CD8-positive, alpha-beta memory T cell (primary cell): ENCODE measurements around the gene ADCY4. TPM values are rescaled to one million over a fixed set of nuclear protein-coding genes. Genes with fewer than 3 reads are reported as not detected.

Experiments used
- CTCF ChIA-PET: fragments of 350-600 bp; sonication (Branson Sonifier 250); formaldehyde crosslinking; loops from one replicate; lab custom pipeline; 2021; ENCODE audit warnings: antibody characterized with exemption; lab: Charles Lee
- POLR2A ChIA-PET: fragments of 350-600 bp; sonication (Branson Sonifier 250); formaldehyde crosslinking; loops from one replicate; lab custom pipeline; 2021; ENCODE audit warnings: antibody characterized with exemption; lab: Charles Lee
- DNase-seq, 5 donors: peaks; one replicate each; pipeline versions ENCODE4 v3.0.0 to v3.0.0-alpha.2; 2020 to 2022; ENCODE audit warnings: mixed read lengths in 1 of 5
- H3K27ac ChIP-seq: one replicate; pipeline ENCODE4 v1.7.0; 2013; ENCODE audit warnings: low read depth, mild to moderate bottlenecking, low read length, moderate library complexity
- H3K27me3 ChIP-seq: 2 replicates; pipeline ENCODE4 v1.7.0; 2013; ENCODE audit warnings: low read length, mild to moderate bottlenecking; ENCODE audit not compliant: insufficient read depth, poor library complexity, severe bottlenecking
- H3K36me3 ChIP-seq: 2 replicates; pipeline ENCODE4 v1.7.0; 2013; ENCODE audit warnings: mild to moderate bottlenecking, low read length, moderate library complexity; ENCODE audit not compliant: insufficient read depth
- H3K4me1 ChIP-seq: 2 replicates; pipeline ENCODE4 v1.7.0; 2013; ENCODE audit warnings: mild to moderate bottlenecking, low read length, moderate library complexity; ENCODE audit not compliant: insufficient read depth
- H3K4me3 ChIP-seq: 2 replicates; pipeline ENCODE4 v1.7.0; 2013; ENCODE audit warnings: mild to moderate bottlenecking, low read length
- H3K9me3 ChIP-seq: 2 replicates; pipeline ENCODE4 v1.7.0; 2013; ENCODE audit warnings: mild to moderate bottlenecking, low read length
- H3K27ac Mint-ChIP-seq, 8 donors: one replicate each; pipeline ENCODE4 v1.8.0; 2020 to 2021; ENCODE audit warnings: mixed read lengths in 8 of 8, mild to moderate bottlenecking in 6 of 8, inconsistent platforms in 3 of 8, moderate library complexity in 3 of 8
- H3K27me3 Mint-ChIP-seq, 2 donors: one replicate each; pipeline ENCODE4 v1.8.0; 2020 to 2021; ENCODE audit warnings: mixed read lengths in 2 of 2, mild to moderate bottlenecking in 1 of 2, moderate library complexity in 1 of 2
- H3K36me3 Mint-ChIP-seq, 3 donors: one replicate each; pipeline ENCODE4 v1.8.0; 2020 to 2021; ENCODE audit warnings: mixed read lengths in 3 of 3, inconsistent platforms in 1 of 3, mild to moderate bottlenecking in 1 of 3
- H3K4me1 Mint-ChIP-seq, 3 donors: one replicate each; pipeline ENCODE4 v1.8.0; 2020 to 2021; ENCODE audit warnings: mixed read lengths in 3 of 3, inconsistent platforms in 1 of 3, mild to moderate bottlenecking in 1 of 3
- H3K4me3 Mint-ChIP-seq, 7 donors: one replicate each; pipeline ENCODE4 v1.8.0; 2020 to 2021; ENCODE audit warnings: mixed read lengths in 7 of 7, mild to moderate bottlenecking in 6 of 7, moderate library complexity in 4 of 7, inconsistent platforms in 2 of 7
- H3K9me3 Mint-ChIP-seq, 5 donors: one replicate each; pipeline ENCODE4 v1.8.0; 2020 to 2022; ENCODE audit warnings: mixed read lengths in 5 of 5, mild to moderate bottlenecking in 3 of 5, moderate library complexity in 2 of 5, inconsistent platforms in 1 of 5
- polyA plus RNA-seq: library from polyadenylated mRNA; unstranded; fragments of 300-500 nt; fragmentation: Illumina TruSeq; gene quantifications from one replicate; pipeline ENCODE4 v1.2.3, GENCODE V29; 2021
- total RNA-seq, 2 experiments: library from RNA; stranded (reverse); gene quantifications; one replicate each; pipeline ENCODE4 v1.2.3, GENCODE V29; 2021

Gene ADCY4
- total and polyA plus RNA-seq, 3 experiments from 2014 or later = 0.64 to 1.5 (median 0.84) TPM

DNA sequence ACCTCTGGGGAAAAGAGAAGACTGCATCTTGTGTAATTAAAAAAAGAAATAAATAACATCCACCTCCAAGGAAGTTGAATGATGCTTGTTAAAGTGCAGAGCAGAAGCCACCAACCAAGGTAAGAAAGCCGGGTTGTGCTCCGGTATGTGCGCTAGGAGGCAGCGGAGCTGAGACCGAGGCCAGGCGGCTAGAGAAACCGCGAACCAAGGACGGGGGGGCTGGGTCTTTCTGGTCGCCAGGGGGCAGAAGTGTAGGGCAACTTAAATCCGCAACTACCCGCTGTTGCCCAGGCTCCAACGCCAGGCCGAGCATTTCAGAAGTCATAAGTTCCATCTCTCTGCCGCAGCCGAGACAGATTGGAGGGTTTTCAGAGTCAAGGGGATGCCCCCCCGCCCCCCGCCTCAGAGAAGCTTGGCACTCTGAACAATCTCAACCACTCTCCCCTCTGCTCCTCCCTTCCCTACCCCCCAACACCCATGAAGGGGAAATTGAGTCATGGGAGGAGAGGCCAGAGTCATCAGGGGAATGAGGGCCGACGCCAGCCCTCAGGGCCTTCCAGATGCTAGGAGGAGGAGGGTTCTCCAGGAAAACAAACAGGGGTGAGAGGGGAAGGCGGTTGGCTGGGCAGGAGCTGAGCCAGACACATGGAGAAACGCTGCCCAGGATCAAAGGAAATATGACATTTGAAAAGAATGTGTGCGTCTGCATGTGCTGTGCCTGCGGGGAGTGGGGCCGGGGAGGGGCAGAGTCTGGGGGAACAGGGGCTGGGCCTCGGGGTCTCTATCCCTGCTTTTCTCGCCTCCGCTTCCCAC, 30.9 kb upstream of the ADCY4 start:
- H3K27ac Mint-ChIP-seq = peak overlapping the region in 3 of 8 donors; percentile 35 to 77 (median 57)
- DNase-seq = peak; percentile 23 to 64 (median 54)
- ChIA-PET POLR2A (interaction anchor here (0.6 to 1.9 kb wide), 4 partner anchors 33 to 275 kb away, joined by 3 to 14 read pairs (median 8); partner anchors contain the start of genes CBLN3, KHNYN and NYNRIN), CTCF (interaction anchor here (0.7 to 2.2 kb wide), 11 partner anchors 8 to 285 kb away, joined by 3 to 26 read pairs (median 3); partner anchors contain the start of genes CBLN3 and KHNYN)
- no peaks in the 10 kb centered on the region for H3K36me3 ChIP-seq
- H3K9me3 ChIP-seq = no peaks in the 10 kb centered on the region
- peaks cover 30% of the 10 kb centered on the region for H3K4me1 ChIP-seq
- H3K4me3 ChIP-seq = no peak overlapping the region
- H3K9me3 Mint-ChIP-seq = peaks cover 0 to under 1% (median 0%) of the 10 kb centered on the region in 5 donors
- H3K27ac ChIP-seq = no peak overlapping the region
- peak overlapping the region; percentile 25 to 82 (median 69) for H3K4me3 Mint-ChIP-seq
- peaks cover 38 to 61% of the 10 kb centered on the region in 2 donors for H3K27me3 Mint-ChIP-seq
- peaks cover 28 to 36% (median 34%) of the 10 kb centered on the region in 3 donors for H3K4me1 Mint-ChIP-seq
- H3K36me3 Mint-ChIP-seq = no peaks in the 10 kb centered on the region
- H3K27me3 ChIP-seq = peaks cover 43% of the 10 kb centered on the region

- CTCF ChIA-PET = interaction anchor here (0.7 to 2.2 kb wide), 6 partner anchors 7 to 77 kb away, joined by 3 to 26 read pairs (median 4); partner anchors contain the start of genes CBLN3 and KHNYN
- peaks cover 30% of the 10 kb centered on the region for H3K4me1 ChIP-seq
- POLR2A ChIA-PET = interaction anchor here (1.9 kb wide), 1 partner anchor 67 kb away, joined by 11 read pairs; no protein-coding TSS in a partner anchor
- no peak for DNase-seq
- Mint-ChIP-seq H3K4me3 (no peak overlapping the region), H3K27me3 (peaks cover 47 to 68% of the 10 kb centered on the region in 2 donors), H3K27ac (no peak overlapping the region), H3K4me1 (peaks cover 28 to 36% (median 34%) of the 10 kb centered on the region in 3 donors), H3K36me3 (peaks cover 0 to 7% (median 3%) of the 10 kb centered on the region in 3 donors), H3K9me3 (peaks cover 3 to 8% (median 7%) of the 10 kb centered on the region in 5 donors)
- no peak overlapping the region for H3K27ac ChIP-seq
- no peak overlapping the region for H3K4me3 ChIP-seq
- H3K36me3 ChIP-seq = no peaks in the 10 kb centered on the region
- H3K9me3 ChIP-seq = no peaks in the 10 kb centered on the region
- H3K27me3 ChIP-seq = peaks cover 42% of the 10 kb centered on the region
These were observed 30.0 kb upstream of the ADCY4 start for GRCh38 chr14:24364841-24365240.

DNA sequence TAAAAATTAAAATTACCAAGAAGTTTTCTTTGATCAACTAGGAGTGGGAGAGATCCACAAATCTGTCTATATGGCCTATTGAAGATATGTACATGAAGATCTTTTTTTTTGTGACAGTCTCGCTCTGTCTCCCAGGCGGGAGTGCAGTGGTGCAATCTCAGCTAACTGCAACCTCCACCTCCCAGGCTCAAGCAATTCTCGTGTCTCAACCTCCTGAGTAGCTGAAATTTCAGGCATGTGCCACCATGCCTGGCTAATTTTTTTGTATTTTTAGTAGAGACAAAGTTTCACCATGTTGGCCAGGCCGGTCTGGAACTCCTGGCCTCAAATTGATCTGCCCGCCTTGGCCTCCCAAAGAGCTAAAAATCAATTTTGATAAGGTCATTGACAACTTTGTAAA, 28.5 kb upstream of the ADCY4 start:
- Mint-ChIP-seq H3K27ac (peak overlapping the region in 1 of 8 donors; percentile 43), H3K27me3 (peaks cover 49 to 68% of the 10 kb centered on the region in 2 donors), H3K4me1 (peaks cover 22 to 33% (median 30%) of the 10 kb centered on the region in 3 donors), H3K36me3 (peaks cover 0 to 7% (median 3%) of the 10 kb centered on the region in 3 donors), H3K9me3 (peaks cover 3 to 10% (median 8%) of the 10 kb centered on the region in 5 donors), H3K4me3 (no peak overlapping the region)
- no peak overlapping the region for H3K4me3 ChIP-seq
- H3K27me3 ChIP-seq = peaks cover 38% of the 10 kb centered on the region
- peaks cover 29% of the 10 kb centered on the region for H3K4me1 ChIP-seq
- no peak overlapping the region for H3K27ac ChIP-seq
- ChIA-PET CTCF (interaction anchor here (1.0 kb wide), 1 partner anchor 30 kb away, joined by 3 read pairs; no protein-coding TSS in a partner anchor), POLR2A (interaction anchor here (0.7 kb wide), 1 partner anchor 12 kb away, joined by 5 read pairs; no protein-coding TSS in a partner anchor)
- DNase-seq = no peak
- H3K9me3 ChIP-seq = no peaks in the 10 kb centered on the region
- H3K36me3 ChIP-seq = no peaks in the 10 kb centered on the region

DNA sequence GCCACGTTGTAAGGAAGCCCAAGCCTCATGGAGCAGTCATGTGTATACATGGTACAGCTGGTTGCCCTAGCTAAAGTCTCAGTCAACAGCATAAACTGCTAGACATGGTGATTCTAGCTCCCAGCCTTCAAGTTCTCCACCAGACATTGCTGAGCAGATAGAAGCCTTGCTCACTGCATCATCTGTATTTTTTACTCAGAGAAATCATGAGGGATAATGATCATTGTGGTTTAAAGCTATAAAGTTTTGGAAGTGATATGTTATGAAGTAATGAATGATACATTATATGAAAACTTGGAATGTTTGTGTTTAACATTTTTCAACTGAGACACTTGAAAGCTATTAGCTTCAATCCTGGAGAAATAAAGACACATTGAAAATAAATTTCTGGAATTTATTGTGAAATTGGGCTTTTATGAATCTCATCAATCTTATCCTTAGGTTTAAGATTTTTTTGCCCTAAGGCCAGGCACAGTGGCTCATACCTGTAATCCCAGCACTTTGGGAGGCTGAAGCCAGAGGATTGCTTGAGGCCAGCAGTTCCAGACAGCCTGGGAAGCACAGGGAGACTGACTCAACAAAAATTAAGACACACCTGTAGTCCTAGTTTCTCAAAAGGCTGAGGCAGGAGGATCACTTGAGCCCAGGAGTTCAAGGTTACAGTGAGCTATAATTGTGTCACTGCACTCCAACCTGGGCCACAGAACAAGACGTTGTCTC, 27.5 kb upstream of the ADCY4 start:
- H3K27ac ChIP-seq = no peak overlapping the region
- Mint-ChIP-seq H3K27me3 (peaks cover 48 to 68% of the 10 kb centered on the region in 2 donors), H3K27ac (no peak overlapping the region), H3K36me3 (peaks cover 0 to 7% (median 3%) of the 10 kb centered on the region in 3 donors), H3K4me3 (no peak overlapping the region), H3K9me3 (peaks cover 3 to 10% (median 8%) of the 10 kb centered on the region in 5 donors), H3K4me1 (peaks cover 16 to 23% (median 20%) of the 10 kb centered on the region in 3 donors)
- no peak for DNase-seq
- peaks cover 21% of the 10 kb centered on the region for H3K4me1 ChIP-seq
- H3K36me3 ChIP-seq = no peaks in the 10 kb centered on the region
- CTCF ChIA-PET = interaction anchor here (0.9 to 2.5 kb wide), 5 partner anchors 11 to 69 kb away, joined by 3 to 10 read pairs (median 3); partner anchors contain the start of genes CBLN3 and KHNYN
- no peak overlapping the region for H3K4me3 ChIP-seq
- H3K27me3 ChIP-seq = peaks cover 30% of the 10 kb centered on the region
- no peaks in the 10 kb centered on the region for H3K9me3 ChIP-seq
- POLR2A ChIA-PET = no interaction called here

GRCh38 chr14:24361326-24361725, 26.5 kb upstream of the ADCY4 start:
- H3K4me1 Mint-ChIP-seq = peaks cover 9 to 14% (median 12%) of the 10 kb centered on the region in 3 donors
- Histone ChIP-seq H3K4me1 (peaks cover 11% of the 10 kb centered on the region), H3K27ac (no peak overlapping the region), H3K4me3 (no peak overlapping the region), H3K9me3 (no peaks in the 10 kb centered on the region), H3K27me3 (peaks cover 19% of the 10 kb centered on the region), H3K36me3 (no peaks in the 10 kb centered on the region)
- no peak overlapping the region for H3K27ac Mint-ChIP-seq
- POLR2A ChIA-PET = no interaction called here
- no peak for DNase-seq
- peaks cover 0 to 7% (median 3%) of the 10 kb centered on the region in 3 donors for H3K36me3 Mint-ChIP-seq
- H3K27me3 Mint-ChIP-seq = peaks cover 40 to 65% of the 10 kb centered on the region in 2 donors
- H3K9me3 Mint-ChIP-seq = peaks cover 3 to 10% (median 8%) of the 10 kb centered on the region in 5 donors
- H3K4me3 Mint-ChIP-seq = no peak overlapping the region
- CTCF ChIA-PET = interaction anchor here (0.9 to 2.5 kb wide), 5 partner anchors 12 to 75 kb away, joined by 3 to 10 read pairs (median 3); partner anchors contain the start of genes CBLN3 and KHNYN

- Histone ChIP-seq H3K4me3 (no peak overlapping the region), H3K9me3 (no peaks in the 10 kb centered on the region), H3K4me1 (peaks cover under 1% of the 10 kb centered on the region), H3K27ac (no peak overlapping the region), H3K27me3 (peaks cover 10% of the 10 kb centered on the region), H3K36me3 (no peaks in the 10 kb centered on the region)
- H3K36me3 Mint-ChIP-seq = peaks cover 0 to 7% (median 3%) of the 10 kb centered on the region in 3 donors
- DNase-seq = no peak
- peaks cover 3 to 10% (median 8%) of the 10 kb centered on the region in 5 donors for H3K9me3 Mint-ChIP-seq
- peaks cover 30 to 56% of the 10 kb centered on the region in 2 donors for H3K27me3 Mint-ChIP-seq
- ChIA-PET POLR2A (interaction anchor here (1.3 kb wide), 1 partner anchor 71 kb away, joined by 3 read pairs; no protein-coding TSS in a partner anchor), CTCF (interaction anchor here (1.0 kb wide), 1 partner anchor 76 kb away, joined by 3 read pairs; no protein-coding TSS in a partner anchor)
- H3K4me3 Mint-ChIP-seq = peak overlapping the region in 1 of 7 donors; percentile 44
- H3K27ac Mint-ChIP-seq = no peak overlapping the region
- peaks cover under 1 to 4% (median 2%) of the 10 kb centered on the region in 3 donors for H3K4me1 Mint-ChIP-seq
These were observed 25.4 kb upstream of the ADCY4 start for GRCh38 chr14:24360281-24360680.

DNA sequence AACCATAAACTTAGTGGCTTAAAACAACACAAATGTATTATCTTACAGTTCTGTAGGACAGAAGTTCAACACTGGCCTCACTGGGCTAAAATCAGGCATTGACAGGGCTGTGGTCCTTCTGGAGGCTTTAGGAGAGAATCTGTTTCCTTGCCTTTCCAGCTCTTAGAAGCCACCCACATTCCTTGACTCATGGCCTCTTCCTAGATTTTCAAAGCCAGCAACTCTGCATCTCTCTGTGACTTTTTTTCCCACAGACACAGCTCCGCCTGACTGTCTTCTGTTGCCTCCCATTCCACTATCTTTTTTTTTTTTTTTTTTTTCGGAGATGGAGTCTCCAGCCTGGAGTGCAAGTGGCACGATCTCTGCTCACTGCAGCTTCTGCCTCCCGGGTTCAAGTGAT, 21.3 kb upstream of the ADCY4 start:
- CTCF ChIA-PET = interaction anchor here (1.3 kb wide), 1 partner anchor 23 kb away, joined by 3 read pairs; no protein-coding TSS in a partner anchor
- POLR2A ChIA-PET = no interaction called here
- no peaks in the 10 kb centered on the region for H3K4me1 ChIP-seq

More for the DNA sequence above, 21.3 kb upstream of the ADCY4 start:
- Mint-ChIP-seq H3K4me1 (no peaks in the 10 kb centered on the region), H3K9me3 (peaks cover 3 to 10% (median 8%) of the 10 kb centered on the region in 5 donors), H3K36me3 (peaks cover 0 to 7% (median 3%) of the 10 kb centered on the region in 3 donors), H3K27ac (no peak overlapping the region), H3K4me3 (no peak overlapping the region), H3K27me3 (peaks cover 34 to 55% of the 10 kb centered on the region in 2 donors)
- Histone ChIP-seq H3K27ac (no peak overlapping the region), H3K27me3 (peaks cover 9% of the 10 kb centered on the region), H3K36me3 (no peaks in the 10 kb centered on the region), H3K9me3 (no peaks in the 10 kb centered on the region), H3K4me3 (no peak overlapping the region)
- DNase-seq = no peak
